Measurements from ENCODE around the gene CDK6. TPM values are rescaled to one million over a fixed set of nuclear protein-coding genes. Genes with fewer than 3 reads are reported as not detected.

The CDK6 gene
- total RNA-seq, 1 experiment from 2014 or later: 126 TPM

DNA sequence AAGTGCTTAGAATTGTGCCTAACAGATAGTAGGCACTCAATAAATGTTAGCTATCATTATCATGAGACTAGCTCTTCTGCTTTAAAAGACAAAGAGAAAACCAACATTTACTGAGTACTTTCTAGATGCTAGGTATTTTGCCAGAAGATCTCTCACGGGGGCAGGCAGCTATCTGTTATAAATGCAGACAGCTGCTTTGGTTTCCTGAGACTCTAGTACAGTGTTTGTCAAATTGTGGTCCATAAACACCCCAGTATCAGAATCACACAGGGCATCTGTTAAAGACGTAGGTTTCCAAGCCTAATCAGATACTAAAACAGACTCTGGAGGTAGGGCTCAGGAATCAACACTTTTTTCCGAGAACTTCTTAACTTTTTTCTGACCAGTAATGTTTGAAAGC lies 260.1 kb downstream of the CDK6 start:
- H3K27ac ChIP-seq: no peak overlapping the region
- no peak for DNase-seq (ENCODE audit: low read depth in 1 of 2, low spot score in 2 of 2)
- peaks cover 79% of the 10 kb centered on the region for H3K36me3 ChIP-seq
- H3K4me3 ChIP-seq: no peak overlapping the region
- H3K9me3 ChIP-seq (replicated peaks): no peaks in the 10 kb centered on the region
- H3K27me3 ChIP-seq (replicated peaks): no peaks in the 10 kb centered on the region
- H3K4me1 ChIP-seq (replicated peaks): no peaks in the 10 kb centered on the region

DNA sequence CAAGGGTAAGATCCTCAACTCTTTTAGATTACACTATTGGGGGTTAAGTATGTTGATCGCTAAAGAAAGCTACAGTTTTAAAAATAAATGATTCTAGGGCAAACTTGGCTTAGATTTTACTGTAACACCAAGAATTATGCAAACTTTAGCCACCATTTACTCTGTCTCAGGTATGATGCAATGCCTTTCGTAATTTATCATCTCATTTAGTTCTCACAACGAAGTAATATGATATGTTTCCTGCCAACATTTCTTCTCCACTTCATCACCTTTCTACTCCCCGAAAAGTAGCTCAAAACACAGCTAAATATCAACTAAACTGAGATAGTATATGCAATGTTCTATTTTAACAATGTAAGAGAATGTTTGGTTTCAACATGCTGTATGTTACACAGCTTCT lies 267.2 kb downstream of the CDK6 start:
- DNase-seq (ENCODE audit: low read depth in 1 of 2, low spot score in 2 of 2): no peak
- no peaks in the 10 kb centered on the region for H3K9me3 ChIP-seq (replicated peaks)
- no peaks in the 10 kb centered on the region for H3K27me3 ChIP-seq (replicated peaks)
- no peak overlapping the region for H3K4me3 ChIP-seq
- H3K36me3 ChIP-seq: peaks cover 64% of the 10 kb centered on the region
- H3K27ac ChIP-seq: no peak overlapping the region
- H3K4me1 ChIP-seq (replicated peaks): 0 out of 2 replicates have a peak, but pooled peaks cover 8% of the 10 kb centered on the region

DNA sequence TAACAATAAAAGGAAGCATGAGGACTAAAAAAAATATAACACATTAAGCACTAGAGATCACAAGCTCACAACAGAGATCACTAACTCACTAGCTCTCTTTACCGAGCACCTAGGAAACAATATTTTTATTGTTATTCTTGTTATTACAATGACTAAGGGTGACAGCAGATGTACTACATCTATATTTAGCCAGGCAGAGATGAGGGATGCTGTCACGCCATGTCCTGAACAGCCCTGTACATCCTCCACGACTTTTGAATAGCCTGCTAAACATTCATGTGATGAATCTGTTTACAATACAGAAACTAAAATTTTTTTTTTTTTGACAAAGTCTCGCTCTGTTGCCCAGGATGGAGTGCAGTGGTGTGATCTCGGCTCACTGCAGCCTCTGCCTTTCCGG lies 268.9 kb downstream of the CDK6 start:
- peak overlapping the region; percentile 51; the same call in 1 of the 2 replicates for H3K27ac ChIP-seq
- peaks cover 76% of the 10 kb centered on the region for H3K36me3 ChIP-seq

DNA sequence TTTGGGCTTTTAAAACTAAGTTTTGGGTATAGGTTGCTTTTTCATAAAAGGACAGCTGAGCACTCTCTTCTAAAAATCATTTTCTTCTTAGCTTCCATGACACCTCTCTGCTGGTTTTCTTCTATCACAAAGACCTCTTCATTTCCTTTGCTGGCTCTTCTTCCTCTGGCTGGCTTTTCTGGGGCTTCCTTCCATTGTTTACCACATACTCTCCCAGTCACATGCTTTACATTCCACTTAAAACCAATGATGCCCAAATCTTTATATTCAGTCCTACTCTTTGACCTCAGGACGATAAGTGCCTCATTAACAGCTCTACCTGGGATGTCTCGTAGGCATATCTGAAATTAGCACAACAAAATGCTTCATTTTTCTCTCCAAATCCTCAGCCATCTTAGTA lies 273.0 kb downstream of the CDK6 start:
- DNase-seq (ENCODE audit: low read depth in 1 of 2, low spot score in 2 of 2): no peak
- no peaks in the 10 kb centered on the region for H3K27me3 ChIP-seq (replicated peaks)
- no peak overlapping the region for H3K4me3 ChIP-seq
- H3K27ac ChIP-seq: no peak overlapping the region
- no peaks in the 10 kb centered on the region for H3K9me3 ChIP-seq (replicated peaks)
- H3K4me1 ChIP-seq (replicated peaks): peaks cover 19% of the 10 kb centered on the region
- H3K36me3 ChIP-seq: peaks cover 67% of the 10 kb centered on the region

More for the DNA sequence above, 268.9 kb downstream of the CDK6 start:
- no peak overlapping the region for H3K4me3 ChIP-seq
- no peaks in the 10 kb centered on the region for H3K9me3 ChIP-seq (replicated peaks)
- no peak for DNase-seq (ENCODE audit: low read depth in 1 of 2, low spot score in 2 of 2)
- H3K27me3 ChIP-seq (replicated peaks): no peaks in the 10 kb centered on the region
- peaks cover 19% of the 10 kb centered on the region for H3K4me1 ChIP-seq (replicated peaks)

DNA sequence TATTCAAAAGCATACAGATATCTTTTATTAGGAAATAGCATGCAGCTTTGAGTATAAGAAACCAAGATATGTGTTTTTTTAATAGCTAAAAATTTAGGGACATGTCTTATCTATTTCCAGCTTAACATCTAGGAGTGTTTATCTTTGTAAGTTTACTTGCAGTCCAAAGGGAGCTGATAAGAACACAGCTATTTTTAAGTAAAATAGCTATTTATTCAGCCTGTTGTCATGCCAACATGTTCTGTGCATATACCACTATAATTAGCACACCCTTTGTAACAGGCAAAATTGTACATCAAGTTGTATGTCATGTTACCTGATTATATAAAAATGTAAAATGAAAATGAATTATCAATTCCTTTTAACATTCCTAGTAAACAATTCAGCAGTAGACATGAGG lies 275.8 kb downstream of the CDK6 start:
- Histone ChIP-seq H3K4me1 (replicated peaks) (peaks cover 12% of the 10 kb centered on the region), H3K36me3 (peaks cover 46% of the 10 kb centered on the region), H3K27ac (no peak overlapping the region), H3K4me3 (no peak overlapping the region), H3K9me3 (replicated peaks) (no peaks in the 10 kb centered on the region), H3K27me3 (replicated peaks) (no peaks in the 10 kb centered on the region)
- no peak for DNase-seq (ENCODE audit: low read depth in 1 of 2, low spot score in 2 of 2)

DNA sequence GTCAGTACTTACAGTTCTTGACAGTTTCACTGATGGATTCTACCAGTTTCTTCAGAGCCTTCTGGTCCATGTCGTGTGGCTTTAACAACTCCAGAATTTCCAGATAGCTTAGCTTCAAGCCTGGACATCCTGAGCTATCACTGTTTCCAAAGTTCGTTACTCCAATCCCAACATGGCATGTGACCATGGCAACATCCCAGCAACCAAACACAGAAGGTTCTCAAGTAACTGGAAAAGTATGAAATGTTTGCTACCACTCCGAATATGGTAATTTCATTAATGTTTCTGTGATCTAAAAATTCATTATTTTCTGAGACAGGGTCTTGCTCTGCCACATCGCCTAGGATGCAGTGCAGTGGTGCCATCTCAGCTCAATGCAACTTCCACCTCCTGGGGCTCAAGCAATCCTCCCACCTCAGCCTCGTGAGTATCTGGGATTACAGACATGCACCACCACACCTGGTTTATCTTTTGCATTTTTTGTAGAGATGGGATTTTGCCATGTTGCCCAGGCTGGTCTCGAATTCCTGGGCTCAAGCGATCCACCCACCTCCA lies 278.5 kb downstream of the CDK6 start:
- Histone ChIP-seq H3K4me3 (no peak overlapping the region), H3K4me1 (replicated peaks) (no peaks in the 10 kb centered on the region), H3K36me3 (peaks cover 25% of the 10 kb centered on the region), H3K27me3 (replicated peaks) (no peaks in the 10 kb centered on the region), H3K9me3 (replicated peaks) (no peaks in the 10 kb centered on the region), H3K27ac (no peak overlapping the region)
- no peak for DNase-seq (ENCODE audit: low read depth in 1 of 2, low spot score in 2 of 2)

DNA sequence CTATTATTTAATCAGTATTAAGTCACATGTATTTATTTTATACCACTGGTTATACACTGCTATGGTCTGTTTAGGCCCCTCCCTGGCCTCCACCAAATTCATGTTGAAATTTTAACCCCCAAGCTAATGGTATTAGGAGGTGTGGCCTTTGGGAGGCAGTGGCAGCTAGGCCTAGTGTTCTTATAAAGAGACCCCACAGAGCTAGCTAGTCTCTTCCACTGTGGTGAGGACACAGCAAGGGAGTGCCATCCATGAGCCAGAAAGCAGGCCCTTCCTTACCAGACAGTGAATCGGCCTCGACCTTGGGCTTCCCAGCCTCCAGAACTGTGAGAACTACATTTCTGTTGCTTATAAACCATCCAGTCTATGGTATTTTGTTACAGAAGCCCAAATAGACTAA lies 279.1 kb downstream of the CDK6 start:
- H3K4me1 ChIP-seq (replicated peaks): no peaks in the 10 kb centered on the region
- no peak overlapping the region for H3K27ac ChIP-seq
- no peak for DNase-seq (ENCODE audit: low read depth in 1 of 2, low spot score in 2 of 2)
- peaks cover 18% of the 10 kb centered on the region for H3K36me3 ChIP-seq
- H3K4me3 ChIP-seq: no peak overlapping the region
- H3K27me3 ChIP-seq (replicated peaks): no peaks in the 10 kb centered on the region
- no peaks in the 10 kb centered on the region for H3K9me3 ChIP-seq (replicated peaks)

Other genes starting within 250 kb of the CDK6 start
- gene FAM133B, start 246.2 kb downstream of the CDK6 start, total RNA-seq (2014; rRNA removed; shearing (Covaris generic)): 26.9 and 34.0 TPM in 2 replicates